22Rv1 (cell line): ENCODE measurements around the gene CRYGB.
"Not testable (repeated sequence)": the region's sequence is repeated elsewhere in the genome, so short reads cannot be mapped to it uniquely, and the experiment has no call there.

Experiments used
- H3K27ac ChIP-seq: fragments of 450-650 bp; 2 replicates; pipeline ENCODE4 v1.5.1; 2017
- CTCF ChIP-seq: fragments of 450-650 bp; IDR thresholded peaks from 2 replicates; pipeline ENCODE4 v1.5.1; 2017; ENCODE audit warnings: mild to moderate bottlenecking
- ZFX ChIP-seq: fragments of 450-650 bp; IDR thresholded peaks from 2 replicates; pipeline ENCODE4 v1.6.1; 2017; ENCODE audit warnings: antibody characterized with exemption, borderline replicate concordance

CRYGB gene

GRCh38 chr2:208127090-208127489 is 18.9 kb downstream of the CRYGB start:
- no peak overlapping the region for H3K27ac ChIP-seq
- TF ChIP-seq ZFX (no peak), CTCF (no peak)

DNA sequence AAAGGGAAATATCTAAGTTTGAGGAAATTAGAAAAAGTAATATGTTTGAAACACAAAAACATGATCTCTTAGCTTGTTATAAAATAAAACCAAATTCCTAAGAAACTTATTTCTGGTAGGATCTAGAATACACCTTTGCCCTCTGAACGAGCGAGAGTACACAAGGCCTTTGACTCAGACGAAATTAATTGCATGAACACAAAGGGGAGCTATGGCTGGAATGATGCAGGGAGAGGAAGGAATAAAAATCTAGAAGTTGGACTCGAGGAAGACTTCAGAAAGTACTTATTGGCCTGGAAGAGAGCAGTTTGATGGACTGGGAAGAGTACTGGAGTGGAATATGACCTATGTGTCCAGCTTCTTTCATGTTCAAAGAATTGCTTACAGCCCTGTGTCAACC is 20.7 kb downstream of the CRYGB start:
- no peak overlapping the region for H3K27ac ChIP-seq
- no peak for TF ChIP-seq CTCF
- no peak for TF ChIP-seq ZFX

DNA sequence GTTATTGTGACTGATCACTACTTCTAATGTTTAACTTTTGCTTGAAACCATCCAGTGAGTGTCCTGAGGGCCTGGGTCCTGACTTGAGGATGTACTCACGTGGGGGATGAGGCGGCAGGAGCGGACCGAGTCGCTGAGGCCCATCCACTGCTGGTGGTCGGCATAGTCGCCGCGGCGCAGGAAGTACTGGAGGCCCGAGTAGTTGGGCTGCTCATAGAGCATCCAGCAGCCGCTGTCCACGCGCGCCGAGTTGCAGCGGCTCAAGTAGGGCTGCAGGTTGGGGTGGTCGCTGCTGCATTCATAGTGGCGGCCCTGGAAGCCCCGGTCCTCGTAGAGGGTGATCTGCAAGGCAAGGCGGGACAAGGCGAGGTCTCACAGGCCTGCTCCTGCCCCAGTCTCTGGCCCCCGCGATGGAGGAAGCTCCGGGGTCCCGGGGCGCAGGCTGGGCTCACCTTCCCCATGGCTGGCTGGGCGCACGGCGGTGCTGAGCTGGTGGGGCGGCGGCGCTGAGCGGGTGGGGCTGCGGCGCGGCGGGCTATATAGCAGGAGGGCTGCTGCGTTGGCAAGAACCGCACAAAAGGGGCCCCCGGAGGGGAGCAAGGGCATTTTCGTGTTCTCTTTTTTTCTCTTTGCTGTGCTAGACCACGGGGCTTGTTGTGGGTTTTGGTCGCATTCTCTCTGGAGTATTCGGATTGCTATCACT is 21.8 kb downstream of the CRYGB start, which contains the start of gene CRYGD:
TSS of gene CRYGD (minus strand) at position 512 of the 703 bp plus-strand sequence. CDS start at position 461, 51 bp downstream.
- not testable (repeated sequence) for H3K27ac ChIP-seq

DNA sequence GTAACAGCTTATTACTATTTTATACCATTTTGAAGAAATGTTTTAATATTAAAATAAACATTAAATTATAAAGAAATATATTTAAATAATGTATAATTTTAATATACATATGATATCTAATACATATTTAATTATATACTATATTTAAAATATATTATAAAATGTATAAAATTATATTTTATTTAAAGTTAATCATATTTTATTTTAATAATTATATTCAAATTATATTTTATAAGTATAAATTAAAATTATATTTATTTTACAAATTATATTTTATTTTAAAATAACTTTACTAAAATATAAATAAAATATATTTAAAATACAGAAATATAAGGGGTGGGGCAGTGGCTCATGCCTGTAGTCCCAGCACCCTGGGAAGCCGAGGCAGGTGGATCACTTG is 23.7 kb downstream of the CRYGB start:
- TF ChIP-seq ZFX (no peak), CTCF (no peak)
- no peak overlapping the region for H3K27ac ChIP-seq

DNA sequence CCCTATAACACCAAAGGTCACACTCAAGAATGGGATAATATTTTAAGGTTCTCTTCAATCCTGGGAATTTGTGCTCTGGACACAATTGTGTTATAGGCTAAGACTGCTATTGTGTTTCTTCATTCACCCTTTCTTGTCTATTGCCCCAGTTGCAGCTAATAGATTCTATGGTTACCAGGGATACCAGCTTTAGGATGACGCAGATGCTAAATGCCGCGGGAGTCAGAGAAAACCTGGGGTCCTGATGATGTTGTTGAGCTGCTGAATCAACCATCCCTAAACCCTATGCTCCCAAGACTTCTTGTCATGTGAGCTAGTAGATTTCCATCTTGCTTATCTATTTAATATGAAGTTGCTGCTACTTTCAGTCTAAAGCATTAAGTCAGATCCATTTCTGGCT is 27.0 kb downstream of the CRYGB start:
- TF ChIP-seq CTCF (no peak), ZFX (no peak)
- H3K27ac ChIP-seq = no peak overlapping the region

GRCh38 chr2:208117390-208117789 is 28.6 kb downstream of the CRYGB start:
- H3K27ac ChIP-seq = not testable (repeated sequence)

DNA sequence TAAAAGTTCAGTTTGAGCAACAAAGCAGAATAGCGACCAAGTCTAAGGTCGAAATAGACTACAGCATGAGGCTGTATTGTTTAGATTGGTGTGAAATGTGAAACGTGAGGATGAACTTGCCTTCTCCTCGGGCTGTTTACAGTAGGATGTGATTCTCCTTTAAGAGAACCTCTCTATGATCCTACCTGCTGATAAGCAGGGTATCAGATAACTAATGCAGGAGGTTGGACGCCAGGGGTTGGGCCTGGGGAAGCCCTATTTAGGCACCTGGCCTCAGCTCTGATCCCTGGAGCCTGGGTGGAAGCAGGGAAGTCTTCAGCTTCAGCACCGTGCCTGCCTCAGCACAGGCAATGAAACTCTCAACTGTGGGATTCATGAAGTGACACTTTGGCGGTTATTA is 33.0 kb downstream of the CRYGB start:
- H3K27ac ChIP-seq = peak overlapping the region; percentile 56
- TF ChIP-seq CTCF (no peak), ZFX (no peak)

DNA sequence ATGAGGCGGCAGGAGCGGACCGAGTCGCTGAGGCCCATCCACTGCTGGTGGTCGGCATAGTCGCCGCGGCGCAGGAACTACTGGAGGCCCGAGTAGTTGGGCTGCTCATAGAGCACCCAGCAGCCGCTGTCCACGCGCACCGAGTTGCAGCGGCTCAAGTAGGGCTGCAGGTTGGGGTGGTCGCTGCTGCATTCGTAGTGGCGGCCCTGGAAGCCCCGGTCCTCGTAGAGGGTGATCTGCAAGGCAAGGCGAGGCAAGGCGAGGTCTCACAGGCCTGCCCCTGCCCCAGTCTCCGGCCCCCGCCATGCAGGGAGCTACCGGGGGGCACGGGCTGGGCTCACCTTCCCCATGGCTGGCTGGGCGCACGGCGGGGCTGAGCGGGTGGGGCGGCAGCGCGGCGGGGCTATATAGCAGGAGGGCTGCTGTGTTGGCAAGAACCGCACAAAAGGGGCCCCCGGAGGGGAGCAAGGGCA is 33.6 kb downstream of the CRYGB start:
- H3K27ac ChIP-seq = peak overlapping the region; percentile 56

GRCh38 chr2:208103616-208104015 is 42.3 kb downstream of the CRYGB start:
- TF ChIP-seq CTCF (no peak), ZFX (no peak)

More at GRCh38 chr2:208103616-208104015, 42.3 kb downstream of the CRYGB start:
- no peak overlapping the region for H3K27ac ChIP-seq
